Anterior cingulate cortex (tissue), 58 donors: ENCODE results near the gene MYH11.
"Not testable (repeated sequence)": the region's sequence is repeated elsewhere in the genome, so short reads cannot be mapped to it uniquely, and the experiment has no call there.

ENCODE experiments used
- DNase-seq, 58 donors: peaks; one replicate each; lab custom pipeline; 2025; lab: John Stamatoyannopoulos, UW

The MYH11 gene

DNA sequence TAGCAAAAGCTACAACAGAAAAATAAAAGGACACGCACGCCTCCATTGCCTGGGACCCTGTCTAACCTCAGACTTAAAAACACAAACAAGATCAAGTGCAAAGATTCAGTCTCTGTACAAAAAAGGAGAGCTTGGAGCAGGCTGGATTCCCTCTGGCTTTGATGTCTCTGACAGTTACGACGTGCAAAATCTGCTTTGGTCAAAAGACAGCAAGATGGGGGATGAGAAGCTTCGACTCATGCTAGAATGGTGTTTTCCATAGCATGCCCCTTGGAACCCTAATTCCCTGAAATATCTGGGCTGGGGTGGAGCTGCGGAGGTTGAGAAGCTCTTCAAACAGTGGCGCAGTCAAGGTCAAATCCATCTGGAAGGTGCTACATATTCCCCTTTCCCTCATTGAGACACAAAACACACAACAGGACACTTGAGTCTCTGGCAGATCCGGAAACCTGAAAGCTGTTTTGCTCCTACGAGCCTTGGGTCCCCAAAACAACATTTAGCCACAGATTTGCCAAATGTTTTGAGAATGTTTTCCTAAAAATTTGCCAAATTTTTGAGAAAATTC, 9.1 kb downstream of the MYH11 start:
- DNase-seq: no peak

DNA sequence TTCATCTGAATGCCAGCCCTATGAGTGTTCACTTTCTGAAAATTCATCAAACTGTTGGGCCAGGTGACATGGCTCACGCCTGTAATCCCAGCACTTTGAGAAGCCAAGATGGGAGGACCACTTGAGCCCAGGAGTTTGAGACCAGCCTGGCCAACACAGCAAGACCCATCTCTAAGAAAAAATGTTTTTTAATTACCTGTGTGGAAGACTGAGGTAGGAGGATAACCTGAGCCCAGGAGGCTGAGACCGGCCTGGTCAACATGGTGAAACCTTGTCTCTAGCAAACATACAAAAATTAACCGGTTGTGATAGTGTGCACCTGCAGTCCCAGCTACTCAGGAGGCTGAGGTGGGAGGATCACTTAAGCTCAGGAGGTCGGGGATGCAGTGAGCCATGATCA, 10.3 kb downstream of the MYH11 start:
- no peak for DNase-seq

DNA sequence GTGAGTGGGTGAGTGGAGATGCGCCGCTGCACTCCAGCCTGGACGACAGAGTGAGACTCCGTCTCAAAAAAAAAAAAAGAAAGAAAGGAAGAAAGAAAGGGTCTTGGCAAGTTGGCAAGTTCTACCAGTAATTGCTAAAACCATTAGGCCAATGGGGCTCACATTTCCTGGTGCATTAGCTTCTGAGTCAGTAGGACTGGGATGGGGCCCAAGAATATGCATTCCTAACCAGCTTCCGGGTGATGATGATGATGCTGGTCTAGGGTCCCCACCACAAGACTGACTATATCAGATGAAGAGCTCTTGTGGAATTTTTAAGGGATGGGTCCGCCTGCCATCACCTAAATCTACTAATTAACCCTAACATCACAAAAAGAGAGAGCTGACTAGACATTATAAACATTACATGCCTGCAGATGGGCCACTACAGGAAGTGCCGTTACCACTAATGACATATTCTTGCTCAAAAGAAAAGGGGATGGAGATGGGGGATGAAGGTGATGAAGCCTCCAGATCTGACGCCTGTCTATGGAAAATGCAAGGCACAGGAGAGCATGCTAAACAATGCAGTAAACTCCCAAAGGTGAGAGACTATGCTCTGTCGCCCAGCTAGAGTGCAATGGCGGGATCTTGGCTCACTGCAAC, 13.1 kb downstream of the MYH11 start:
- no peak for DNase-seq

GRCh38 chr16:15839204-15839603, 17.6 kb downstream of the MYH11 start:
- not testable (repeated sequence) for DNase-seq

GRCh38 chr16:15837761-15838160, 19.1 kb downstream of the MYH11 start:
- DNase-seq: no peak

GRCh38 chr16:15836965-15837611, 19.7 kb downstream of the MYH11 start:
- DNase-seq: no peak

DNA sequence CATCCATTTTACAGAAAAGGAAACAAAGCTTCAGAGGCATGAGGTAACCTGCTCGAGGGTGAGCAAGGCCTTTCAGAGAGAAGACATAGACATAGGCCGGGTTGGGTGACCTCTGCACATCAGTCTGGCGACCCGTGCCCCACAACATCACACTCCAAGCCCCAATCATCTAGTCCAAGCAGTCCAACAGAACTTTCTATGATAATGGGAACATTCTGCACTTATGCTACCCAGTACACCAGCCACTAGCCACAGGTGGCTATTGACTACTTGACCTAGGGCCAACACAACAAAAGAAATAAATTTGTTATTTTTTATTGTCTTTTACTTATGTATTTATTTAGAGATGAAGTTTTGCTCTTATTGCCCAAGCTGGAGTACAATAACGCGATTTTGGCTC, 20.8 kb downstream of the MYH11 start:
- DNase-seq: no peak

- DNase-seq: no peak
Observed at GRCh38 chr16:15835136-15835878, 21.5 kb downstream of the MYH11 start.

GRCh38 chr16:15834502-15834901, 22.3 kb downstream of the MYH11 start:
- no peak for DNase-seq

DNA sequence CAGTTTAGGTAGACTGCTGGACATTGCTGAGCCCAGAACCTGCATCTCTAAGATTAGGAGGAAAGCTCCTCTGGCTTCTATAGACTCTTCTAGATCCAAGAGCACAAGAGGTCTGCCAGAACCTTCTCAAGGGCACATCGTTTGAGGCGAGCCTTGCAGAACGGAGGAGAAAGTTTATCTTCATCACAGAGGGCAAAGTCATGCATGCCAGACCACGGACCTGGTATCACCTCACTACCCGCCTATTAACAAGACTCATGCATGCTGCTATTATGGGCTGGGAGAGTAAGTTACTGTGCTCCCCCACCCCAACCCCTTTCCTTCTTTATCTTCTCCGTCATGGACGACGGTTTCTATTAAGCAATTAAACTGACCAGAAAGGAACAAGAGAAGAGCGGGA, 23.3 kb downstream of the MYH11 start:
- DNase-seq: no peak

GRCh38 chr16:15832241-15832640, 24.6 kb downstream of the MYH11 start:
- no peak for DNase-seq

DNA sequence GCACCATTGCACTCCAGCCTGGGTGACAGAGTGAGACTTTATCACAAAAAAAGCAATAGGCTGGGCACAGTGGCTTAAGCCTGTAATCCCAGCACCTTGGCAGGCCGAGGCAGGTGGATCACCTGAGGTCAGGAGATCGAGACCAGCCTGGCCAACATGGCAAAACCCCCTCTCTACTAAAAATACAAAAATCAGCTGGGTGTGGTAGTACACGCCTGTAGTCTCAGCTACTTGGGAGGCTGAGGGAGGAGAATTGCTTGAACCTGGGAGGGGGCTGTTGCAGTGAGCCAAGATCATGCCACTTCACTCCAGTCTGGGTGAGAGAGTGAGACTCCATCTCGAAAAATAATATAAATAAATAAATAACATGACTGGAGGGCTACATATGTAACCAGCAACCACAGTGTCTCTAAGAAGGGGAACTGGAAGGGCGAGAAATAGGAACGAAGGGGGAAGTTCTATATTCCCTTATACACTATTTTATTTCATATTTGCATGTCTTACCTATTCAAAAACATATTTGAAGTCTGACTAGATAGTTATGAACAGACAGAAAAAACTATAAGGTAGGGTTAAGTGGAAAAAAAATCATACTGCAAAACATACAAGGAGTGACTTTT, 25.9 kb downstream of the MYH11 start:
- DNase-seq: no peak

GRCh38 chr16:15829460-15829859, 27.4 kb downstream of the MYH11 start:
- DNase-seq: no peak

- no peak for DNase-seq
Observed at GRCh38 chr16:15827709-15828343, 29.0 kb downstream of the MYH11 start.

- no peak for DNase-seq
Observed at GRCh38 chr16:15827299-15827698, 29.5 kb downstream of the MYH11 start.

GRCh38 chr16:15825750-15826305, 31.0 kb downstream of the MYH11 start:
- no peak for DNase-seq

GRCh38 chr16:15822957-15823356, 33.9 kb downstream of the MYH11 start:
- DNase-seq: peak in 10 of 58 donors; percentile 0 to 22 (median 5)

GRCh38 chr16:15820837-15821236, 36.0 kb downstream of the MYH11 start:
- DNase-seq: no peak

- no peak for DNase-seq
Observed at GRCh38 chr16:15819046-15819445, 37.8 kb downstream of the MYH11 start.

DNA sequence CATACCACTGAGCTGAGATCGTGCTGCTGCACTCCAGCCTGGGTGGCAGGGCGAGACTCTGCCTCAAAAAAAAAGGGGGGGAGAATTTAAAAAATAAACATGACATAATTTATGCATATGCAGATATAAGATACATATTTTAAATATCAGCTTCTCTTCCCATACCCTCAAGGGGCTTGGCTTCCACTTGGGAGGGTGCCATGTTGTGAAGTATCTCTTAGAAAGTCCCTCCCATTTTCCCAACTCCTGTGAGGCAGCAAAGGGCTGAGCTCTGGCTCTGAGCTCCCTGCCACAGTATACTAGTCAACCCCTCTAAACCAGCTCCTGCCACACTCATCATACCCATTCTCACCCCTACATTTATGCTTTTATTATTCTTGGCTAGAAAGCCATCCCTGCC, 39.4 kb downstream of the MYH11 start:
- DNase-seq: no peak
